Esophagus mucosa (tissue), 1 donor: ENCODE results near the gene IDNK. TPM values are rescaled to one million over a fixed set of nuclear protein-coding genes. Genes with fewer than 3 reads are reported as not detected.

Experiments
- ATAC-seq: fragments of 200-7000 bp; cut with Tn5 transposase; one replicate; pipeline ENCODE4 v1.9.1; 2020
- total RNA-seq: library from RNA; stranded (reverse); gene quantifications from one replicate; pipeline ENCODE4 v1.2.4, GENCODE V29; 2023
- donor health status: DM: yes; HTN: yes; CAD: no.

Gene IDNK
- total RNA-seq, 1 donor from 2014 or later: 4.8 TPM

- ATAC-seq: no peak
Observed at GRCh38 chr9:83636813-83637212, 13.9 kb downstream of the IDNK start.

- no peak for ATAC-seq
Observed at GRCh38 chr9:83637389-83637788, 14.4 kb downstream of the IDNK start.

DNA sequence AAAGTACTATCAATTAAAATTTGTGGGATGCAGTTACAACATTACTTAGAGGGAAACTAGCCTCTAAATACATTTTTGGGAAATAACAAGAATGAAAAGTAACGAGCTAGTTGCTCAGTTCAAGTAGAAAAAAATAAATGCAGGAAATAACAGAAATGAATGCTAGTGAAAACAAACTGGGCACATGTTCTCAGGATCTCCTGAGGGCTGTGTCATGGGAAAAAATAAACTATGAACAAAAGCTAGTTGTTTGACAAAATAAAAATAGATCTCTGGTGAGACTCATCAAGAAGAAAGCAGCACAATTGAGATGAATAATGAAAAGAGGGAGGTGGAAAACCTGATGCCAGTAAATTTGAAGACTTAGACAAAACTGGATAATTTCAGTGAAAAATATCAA is 16.3 kb downstream of the IDNK start:
- no peak for ATAC-seq

- ATAC-seq: no peak
Observed at GRCh38 chr9:83642793-83643192, 19.9 kb downstream of the IDNK start.

DNA sequence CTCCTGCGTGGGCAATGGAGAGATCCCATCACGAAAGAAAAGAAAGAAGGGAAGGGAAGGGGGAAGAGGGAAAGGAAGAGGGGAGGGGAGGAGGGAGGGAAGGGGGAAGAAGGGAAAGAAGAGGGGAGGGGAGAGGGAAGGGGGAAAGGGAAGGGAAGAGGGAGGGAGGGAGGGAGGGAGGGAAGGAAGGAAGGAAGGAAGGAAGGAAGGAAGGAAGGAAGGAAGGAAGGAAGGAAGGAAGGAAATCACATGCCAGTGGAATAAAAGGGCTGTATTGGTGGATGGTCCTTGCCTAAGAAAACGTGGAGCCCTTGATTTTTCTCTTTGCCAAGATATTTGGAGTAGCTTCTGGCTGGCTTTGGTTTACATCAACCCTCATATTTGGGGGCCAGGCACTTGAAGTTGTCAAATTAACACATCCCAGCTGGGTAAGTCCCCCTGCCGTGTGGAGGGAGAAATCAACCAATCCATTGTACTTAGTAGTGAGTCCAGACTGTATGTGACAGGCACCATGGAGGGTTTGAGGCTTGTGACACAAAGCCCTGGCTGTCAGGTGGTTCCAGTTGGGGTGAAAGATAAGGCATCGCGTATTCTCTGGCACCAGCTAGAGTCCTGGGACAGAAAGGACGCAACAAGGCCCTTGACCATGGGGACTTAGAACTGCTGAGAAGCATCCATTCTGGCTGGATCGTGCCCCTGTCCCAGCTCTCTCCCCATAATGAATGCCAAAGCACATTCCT is 23.7 kb downstream of the IDNK start:
- ATAC-seq: no peak

- ATAC-seq: peak; percentile 87
Observed at GRCh38 chr9:83649080-83649479, 26.1 kb downstream of the IDNK start.

DNA sequence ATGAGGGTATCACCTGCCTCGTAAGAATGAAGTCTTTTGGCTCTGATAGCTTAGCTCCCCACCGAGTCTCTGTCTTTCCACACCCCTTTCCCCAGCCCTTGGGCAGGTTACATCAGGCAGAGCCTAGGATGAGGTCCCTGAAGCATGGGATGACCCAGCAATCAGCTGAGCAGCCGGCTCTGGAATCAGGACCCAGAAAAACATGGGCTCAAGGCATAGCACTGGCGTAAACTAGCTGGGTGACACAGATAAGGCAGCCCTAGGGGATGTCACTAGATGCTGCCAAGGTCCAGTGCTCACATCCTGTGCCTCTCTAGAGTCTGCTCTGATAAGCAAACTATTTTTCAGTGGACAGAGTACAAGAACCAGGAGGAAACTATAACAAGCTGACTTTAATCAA is 26.6 kb downstream of the IDNK start:
- no peak for ATAC-seq

- no peak for ATAC-seq
Observed at GRCh38 chr9:83651558-83651957, 28.6 kb downstream of the IDNK start.

GRCh38 chr9:83652433-83652832 is 29.5 kb downstream of the IDNK start:
- ATAC-seq: no peak

DNA sequence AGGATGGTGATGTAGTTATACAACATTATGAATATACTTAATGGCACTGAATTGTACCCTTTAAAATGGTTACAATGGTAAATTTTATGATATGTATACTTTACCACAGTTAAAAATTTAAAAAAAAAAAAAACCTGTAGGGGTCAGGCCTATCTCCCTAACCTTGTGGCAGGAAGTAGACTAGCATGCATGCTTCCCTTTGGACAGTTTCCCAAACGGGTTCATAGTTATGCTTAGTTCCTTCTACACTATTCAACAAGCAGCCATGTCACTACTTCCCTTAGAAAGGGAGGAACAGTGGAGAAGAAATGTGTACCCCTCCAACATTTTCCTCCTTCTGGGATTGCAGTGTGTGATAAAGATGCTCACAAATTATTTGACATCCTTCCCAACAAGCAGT is 32.5 kb downstream of the IDNK start:
- no peak for ATAC-seq

DNA sequence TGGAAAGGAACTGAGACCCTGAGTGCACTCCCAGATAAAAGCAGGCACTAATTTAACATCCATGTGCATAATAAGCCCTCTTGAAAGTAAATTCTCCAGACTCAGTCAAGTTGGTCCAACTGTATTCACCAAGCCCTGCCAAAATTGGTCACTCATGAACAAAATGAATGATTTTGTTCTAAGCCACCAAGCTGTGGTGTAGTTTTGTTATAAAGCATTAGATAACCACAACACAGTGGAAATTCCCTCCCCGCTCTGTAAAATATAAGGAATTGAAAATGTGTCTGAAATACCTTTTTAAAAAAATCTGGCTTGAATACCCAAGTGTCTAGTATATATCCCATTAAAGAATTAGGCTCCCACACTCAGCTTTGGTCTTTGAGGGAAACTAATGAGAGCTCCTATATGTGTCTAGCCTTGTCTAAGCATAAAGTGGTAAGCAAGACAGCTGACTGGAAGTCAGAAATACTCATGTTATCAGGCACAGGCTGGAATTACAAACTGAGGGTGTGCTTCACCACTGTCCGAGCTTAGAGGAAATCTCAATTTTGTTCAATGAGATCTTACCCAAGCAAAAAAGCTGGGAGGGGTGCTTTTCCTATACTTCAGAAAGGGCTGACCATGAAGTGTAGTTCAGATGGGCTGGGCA is 33.2 kb downstream of the IDNK start:
- no peak for ATAC-seq

DNA sequence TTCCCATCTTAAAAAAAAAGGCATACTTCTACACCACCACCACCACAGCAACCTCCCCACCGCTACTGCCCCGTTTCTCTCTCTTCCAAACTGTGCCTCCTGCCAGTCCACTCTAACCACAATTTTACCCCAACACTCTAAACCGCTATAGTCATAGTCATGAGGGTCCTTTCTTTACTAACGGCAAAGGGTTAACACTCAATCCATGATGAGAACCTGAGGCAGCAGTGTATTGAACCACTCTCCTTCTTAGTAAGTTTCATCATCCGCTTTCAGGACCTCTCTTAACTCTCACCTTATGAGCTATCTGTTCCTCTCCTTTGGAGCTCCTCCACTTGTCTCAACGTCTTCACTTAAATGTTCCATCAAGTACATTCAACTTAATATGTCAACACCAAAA is 34.0 kb downstream of the IDNK start:
- no peak for ATAC-seq

DNA sequence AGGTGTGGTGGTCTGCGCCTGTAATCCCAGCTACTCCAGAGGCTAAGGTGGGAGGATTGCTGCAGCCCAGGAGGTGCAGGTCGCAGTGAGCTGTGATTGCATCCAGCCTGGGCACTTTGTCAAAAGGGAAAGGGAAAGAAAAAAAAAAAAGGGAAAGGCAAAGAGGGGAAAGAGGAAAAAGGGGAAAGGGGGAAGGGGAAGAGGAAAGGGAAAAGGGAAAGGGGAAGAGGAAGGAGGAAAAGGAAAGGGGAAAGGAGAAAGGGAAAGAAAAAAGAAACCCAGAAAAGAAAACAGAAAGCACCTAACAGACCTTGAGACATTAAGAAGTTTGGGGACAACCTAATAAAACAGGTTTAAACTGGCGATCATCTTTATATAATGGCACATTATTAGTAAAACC is 40.0 kb downstream of the IDNK start:
- ATAC-seq: no peak

- ATAC-seq: peak; percentile 44
Observed at GRCh38 chr9:83665580-83666200, 42.7 kb downstream of the IDNK start.

GRCh38 chr9:83669067-83669466 is 46.1 kb downstream of the IDNK start:
- no peak for ATAC-seq

GRCh38 chr9:83670381-83670780 is 47.4 kb downstream of the IDNK start:
- ATAC-seq: no peak

- ATAC-seq: no peak
Observed at GRCh38 chr9:83671451-83671850, 48.5 kb downstream of the IDNK start.

DNA sequence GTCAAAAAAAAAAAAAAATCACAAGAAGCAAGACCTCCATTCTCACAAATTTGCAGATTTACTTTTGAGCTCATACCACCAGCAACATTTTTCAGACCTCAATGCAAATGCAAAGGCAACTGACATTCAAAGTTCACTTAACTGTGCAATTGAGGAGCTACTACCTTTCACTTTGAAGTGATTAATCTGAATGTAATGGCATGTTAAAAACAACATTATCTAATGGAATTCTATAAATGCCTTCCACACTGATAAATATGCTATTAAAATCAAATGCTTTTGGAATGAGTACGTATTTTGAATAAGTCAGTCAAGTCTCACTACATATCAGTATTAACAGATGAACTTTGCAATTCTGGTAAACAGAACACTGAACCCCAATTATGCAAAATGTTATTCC is 52.5 kb downstream of the IDNK start:
- ATAC-seq: no peak

DNA sequence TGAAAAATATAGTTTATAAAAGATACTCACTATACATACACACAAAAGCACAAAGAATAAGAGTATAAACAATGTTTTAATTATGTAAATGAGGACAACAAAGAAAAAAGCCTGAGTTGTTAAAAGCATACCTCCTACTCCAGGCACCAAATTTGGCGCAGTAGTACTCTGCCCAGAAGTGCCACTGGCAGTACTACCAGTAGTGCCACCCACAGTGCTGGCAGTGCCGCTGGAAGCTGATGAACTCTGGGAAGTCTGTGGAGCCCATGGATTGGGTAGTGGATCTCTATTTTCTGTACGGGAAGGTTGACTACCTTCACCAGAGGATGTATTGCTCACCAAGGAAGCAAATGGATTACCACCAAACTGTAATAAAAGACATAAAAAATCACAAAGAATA is 54.7 kb downstream of the IDNK start:
- ATAC-seq: no peak

DNA sequence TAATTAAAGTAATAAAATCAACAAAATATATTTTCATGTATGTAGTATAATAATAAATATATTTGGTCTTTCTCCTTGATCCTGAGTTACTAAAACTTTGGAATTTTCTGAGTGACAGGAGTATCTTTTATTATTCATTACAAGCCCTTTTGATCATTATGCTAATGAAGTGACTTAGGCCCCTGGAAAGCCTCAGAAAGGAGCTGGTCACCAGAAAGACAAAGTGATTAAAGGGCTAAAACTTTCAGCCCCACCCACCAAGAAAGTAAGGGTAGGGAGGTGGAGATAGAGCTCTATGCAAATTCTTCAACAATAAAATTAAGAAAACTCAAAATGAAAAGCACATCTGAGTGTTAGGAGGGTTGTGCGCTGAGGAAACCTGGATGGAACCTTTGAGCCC is 57.3 kb downstream of the IDNK start:
- ATAC-seq: no peak

GRCh38 chr9:83681490-83681889 is 58.5 kb downstream of the IDNK start:
- ATAC-seq: no peak

DNA sequence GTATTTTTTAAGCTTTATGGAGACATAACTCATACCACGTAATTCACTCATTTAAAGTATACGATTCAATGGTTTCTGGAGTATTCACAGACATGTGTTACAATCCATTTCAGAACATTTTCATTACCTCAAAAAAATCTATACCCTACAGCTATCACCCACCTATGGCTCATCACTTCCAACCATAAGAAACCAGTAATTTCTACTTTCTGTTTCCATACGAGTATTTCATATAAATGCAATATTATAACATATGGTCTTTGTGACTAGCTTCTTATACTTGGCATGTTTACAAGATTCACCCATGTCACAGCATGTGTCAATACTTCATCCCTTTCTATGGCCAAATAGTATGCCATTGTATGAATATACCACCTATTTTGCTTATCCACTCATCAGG is 66.0 kb downstream of the IDNK start:
- ATAC-seq: no peak

GRCh38 chr9:83691492-83691891 is 68.5 kb downstream of the IDNK start:
- ATAC-seq: no peak
